Glutamatergic neuron (in vitro differentiated cells): ENCODE data around the gene ARFIP2. TPM values are rescaled to one million over a fixed set of nuclear protein-coding genes. Genes with fewer than 3 reads are reported as not detected.

ENCODE experiments used
- DNase-seq: peaks from one replicate; pipeline ENCODE4 v3.0.0; 2022
- H3K27ac Mint-ChIP-seq: one replicate; pipeline ENCODE4 v1.8.0; 2020; ENCODE audit warnings: mild to moderate bottlenecking, mixed read lengths, inconsistent platforms; ENCODE audit not compliant: unreplicated experiment
- H3K27me3 Mint-ChIP-seq: one replicate; pipeline ENCODE4 v1.8.0; 2020; ENCODE audit warnings: mild to moderate bottlenecking, moderate library complexity, mixed read lengths, inconsistent platforms; ENCODE audit not compliant: unreplicated experiment
- H3K36me3 Mint-ChIP-seq: one replicate; pipeline ENCODE4 v1.8.0; 2020; ENCODE audit warnings: mild to moderate bottlenecking, mixed read lengths, inconsistent platforms; ENCODE audit not compliant: unreplicated experiment
- H3K4me1 Mint-ChIP-seq: one replicate; pipeline ENCODE4 v1.8.0; 2020; ENCODE audit warnings: mild to moderate bottlenecking, low read depth, mixed read lengths, inconsistent platforms; ENCODE audit not compliant: unreplicated experiment
- H3K4me3 Mint-ChIP-seq: one replicate; pipeline ENCODE4 v1.8.0; 2020; ENCODE audit warnings: mild to moderate bottlenecking, mixed read lengths, inconsistent platforms; ENCODE audit not compliant: unreplicated experiment
- H3K9me3 Mint-ChIP-seq: one replicate; pipeline ENCODE4 v1.8.0; 2020; ENCODE audit warnings: mild to moderate bottlenecking, moderate library complexity, mixed read lengths, inconsistent platforms; ENCODE audit not compliant: unreplicated experiment
- total RNA-seq: library from RNA; stranded (reverse); fragmentation: NEBNext Ultra II Directional; extraction: Animal tissue kit (Norgen Biotek cat#: 25700); gene quantifications from one replicate; pipeline ENCODE4 v1.2.1, GENCODE V29; 2021; ENCODE audit not compliant: unreplicated experiment
- TF ChIP-seq, protein P1 (sequence below): fragments of 200-600 bp; sonication (generic); IDR thresholded peaks from one replicate; pipeline ENCODE4 v1.5.0; 2021; ENCODE audit not compliant: partially characterized antibody, unreplicated experiment

ARFIP2 gene
- total RNA-seq, 1 donor from 2014 or later = 53.3 TPM

DNA sequence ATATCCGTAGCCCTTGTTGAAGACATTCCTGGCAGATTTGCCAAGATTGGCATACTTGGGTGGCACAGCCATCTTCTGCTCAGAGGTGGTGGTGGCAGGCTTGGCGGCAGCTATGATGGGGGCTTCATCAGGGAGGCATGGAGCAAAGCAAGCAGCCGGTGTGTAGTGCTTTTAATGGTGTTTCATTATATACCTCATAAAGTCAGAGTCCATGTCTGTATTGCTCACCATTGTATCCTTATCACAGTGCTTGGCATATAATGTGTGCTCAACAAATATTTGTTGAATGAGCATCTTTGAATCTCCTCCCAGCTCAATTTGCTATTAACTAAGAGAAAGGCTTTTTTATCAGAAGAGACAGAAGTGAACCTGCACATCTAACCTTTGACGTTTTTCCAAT is 8.2 kb upstream of the ARFIP2 start:
- no peaks in the 10 kb centered on the region for H3K27me3 Mint-ChIP-seq
- H3K4me3 Mint-ChIP-seq = no peak overlapping the region
- no peak overlapping the region for H3K27ac Mint-ChIP-seq
- H3K9me3 Mint-ChIP-seq = peaks cover 2% of the 10 kb centered on the region
- H3K4me1 Mint-ChIP-seq = no peaks in the 10 kb centered on the region
- no peaks in the 10 kb centered on the region for H3K36me3 Mint-ChIP-seq
- no peak for DNase-seq
- TF ChIP-seq, protein P1, sequence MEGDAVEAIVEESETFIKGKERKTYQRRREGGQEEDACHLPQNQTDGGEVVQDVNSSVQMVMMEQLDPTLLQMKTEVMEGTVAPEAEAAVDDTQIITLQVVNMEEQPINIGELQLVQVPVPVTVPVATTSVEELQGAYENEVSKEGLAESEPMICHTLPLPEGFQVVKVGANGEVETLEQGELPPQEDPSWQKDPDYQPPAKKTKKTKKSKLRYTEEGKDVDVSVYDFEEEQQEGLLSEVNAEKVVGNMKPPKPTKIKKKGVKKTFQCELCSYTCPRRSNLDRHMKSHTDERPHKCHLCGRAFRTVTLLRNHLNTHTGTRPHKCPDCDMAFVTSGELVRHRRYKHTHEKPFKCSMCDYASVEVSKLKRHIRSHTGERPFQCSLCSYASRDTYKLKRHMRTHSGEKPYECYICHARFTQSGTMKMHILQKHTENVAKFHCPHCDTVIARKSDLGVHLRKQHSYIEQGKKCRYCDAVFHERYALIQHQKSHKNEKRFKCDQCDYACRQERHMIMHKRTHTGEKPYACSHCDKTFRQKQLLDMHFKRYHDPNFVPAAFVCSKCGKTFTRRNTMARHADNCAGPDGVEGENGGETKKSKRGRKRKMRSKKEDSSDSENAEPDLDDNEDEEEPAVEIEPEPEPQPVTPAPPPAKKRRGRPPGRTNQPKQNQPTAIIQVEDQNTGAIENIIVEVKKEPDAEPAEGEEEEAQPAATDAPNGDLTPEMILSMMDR = no peak

DNA sequence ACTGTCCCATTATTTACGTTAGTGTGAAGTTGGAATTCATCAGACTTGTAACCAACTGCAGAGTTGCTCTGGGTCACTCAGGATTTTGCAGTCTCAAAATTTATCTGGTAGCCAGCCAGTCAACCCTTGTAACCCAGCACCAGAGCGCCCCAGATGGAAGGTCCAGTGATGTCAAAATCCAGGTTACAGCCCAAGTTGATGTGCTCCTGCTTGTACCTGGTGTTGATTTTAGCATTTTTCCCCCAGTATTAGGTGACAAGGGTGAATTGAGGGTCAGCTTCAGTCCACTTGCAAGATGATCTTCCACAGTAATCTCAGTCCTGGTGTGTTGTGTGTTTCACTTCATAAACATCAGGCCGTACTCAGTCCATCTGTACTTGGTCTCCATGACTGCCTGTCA is 7.7 kb upstream of the ARFIP2 start:
- Mint-ChIP-seq H3K36me3 (no peaks in the 10 kb centered on the region), H3K27ac (no peak overlapping the region), H3K4me3 (no peak overlapping the region), H3K27me3 (no peaks in the 10 kb centered on the region), H3K4me1 (no peaks in the 10 kb centered on the region), H3K9me3 (peaks cover 2% of the 10 kb centered on the region)
- TF ChIP-seq, protein P1 = no peak
- DNase-seq = no peak

DNA sequence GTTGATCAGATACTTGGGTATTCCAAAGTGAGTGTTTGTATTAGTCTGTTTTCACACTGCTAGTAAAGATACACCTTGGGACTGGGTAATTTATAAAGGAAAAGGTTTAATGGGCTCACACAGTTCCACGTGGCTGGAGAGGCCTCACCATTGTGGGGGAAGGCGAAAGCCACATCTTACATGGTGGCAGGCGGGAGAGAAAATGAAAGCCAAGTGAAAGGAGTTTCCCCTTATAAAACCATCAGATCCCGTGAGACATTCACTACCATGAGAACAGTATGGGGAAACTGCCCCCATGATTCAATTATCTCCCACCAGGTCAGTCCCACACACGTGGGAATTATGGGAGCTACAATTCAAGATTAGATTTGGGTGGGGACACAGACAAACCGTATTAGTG is 7.2 kb upstream of the ARFIP2 start:
- Mint-ChIP-seq H3K27me3 (peaks cover 2% of the 10 kb centered on the region), H3K36me3 (no peaks in the 10 kb centered on the region), H3K27ac (no peak overlapping the region), H3K9me3 (peaks cover 2% of the 10 kb centered on the region), H3K4me3 (no peak overlapping the region), H3K4me1 (no peaks in the 10 kb centered on the region)
- TF ChIP-seq, protein P1 = no peak
- no peak for DNase-seq

DNA sequence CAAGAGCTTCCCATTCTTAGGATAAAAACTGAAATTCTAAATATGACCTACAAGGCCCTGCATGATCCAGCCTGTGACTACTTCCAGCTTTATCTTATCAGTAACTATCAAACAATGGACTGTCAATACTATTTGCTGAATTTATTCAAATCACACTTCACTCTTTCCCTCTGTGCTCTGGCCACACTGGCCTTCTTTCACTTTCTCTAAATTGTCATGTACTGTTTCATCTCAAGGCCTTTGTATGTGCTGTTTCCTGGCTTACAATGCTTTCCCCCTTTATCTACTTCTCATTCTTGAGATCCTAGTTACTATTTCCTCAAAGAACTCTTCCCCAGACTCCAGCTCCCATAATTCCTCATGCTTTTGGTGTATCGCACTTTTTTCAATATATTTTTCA is 5.8 kb upstream of the ARFIP2 start:
- Mint-ChIP-seq H3K27ac (no peak overlapping the region), H3K27me3 (peaks cover 5% of the 10 kb centered on the region), H3K36me3 (no peaks in the 10 kb centered on the region), H3K9me3 (peaks cover 3% of the 10 kb centered on the region), H3K4me3 (no peak overlapping the region), H3K4me1 (no peaks in the 10 kb centered on the region)
- no peak for DNase-seq
- TF ChIP-seq, protein P1 = no peak

DNA sequence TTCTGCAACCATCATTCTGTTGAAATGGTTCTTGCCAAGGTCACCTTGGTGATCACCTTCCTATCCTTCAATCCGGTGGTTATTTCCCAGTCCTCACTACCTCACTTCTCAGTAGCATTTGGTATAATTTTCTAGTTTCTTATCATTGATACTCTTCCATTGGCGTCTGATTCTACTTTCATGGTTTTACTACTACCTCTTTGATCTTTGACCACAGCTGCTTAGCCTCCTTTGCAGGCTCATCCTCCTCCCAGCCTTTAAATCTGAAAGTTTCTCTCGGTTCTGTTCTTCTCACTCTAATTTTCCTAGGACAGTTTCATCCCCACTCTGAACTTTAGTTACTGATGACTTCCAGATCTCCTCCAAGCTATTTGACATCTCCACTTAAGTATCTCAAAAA is 5.1 kb upstream of the ARFIP2 start:
- H3K36me3 Mint-ChIP-seq = no peaks in the 10 kb centered on the region
- no peak overlapping the region for H3K27ac Mint-ChIP-seq
- TF ChIP-seq, protein P1 = no peak
- peaks cover 4% of the 10 kb centered on the region for H3K9me3 Mint-ChIP-seq
- no peak for DNase-seq
- no peaks in the 10 kb centered on the region for H3K4me1 Mint-ChIP-seq
- peaks cover 5% of the 10 kb centered on the region for H3K27me3 Mint-ChIP-seq
- H3K4me3 Mint-ChIP-seq = no peak overlapping the region
